Endothelial cell of umbilical vein (primary cell): ENCODE data around the gene CCIN. TPM values are rescaled to one million over a fixed set of nuclear protein-coding genes. Genes with fewer than 3 reads are reported as not detected.

Experiments
- BruUV-seq: library from RNA; stranded (reverse); fragments of 400-500 nt; replicated peaks from 2 replicates; lab custom pipeline; 2021; lab: Mats Ljungman, UMichigan
- CTCF ChIA-PET: fragments of 300-600, 350-600 bp; sonication (Branson Sonifier 250); formaldehyde crosslinking; loops from one replicate; lab custom pipeline; 2021; ENCODE audit warnings: antibody characterized with exemption, inconsistent platforms; lab: Charles Lee
- POLR2A ChIA-PET: fragments of 300-600, 350-600 bp; sonication (Branson Sonifier 250); formaldehyde crosslinking; loops from one replicate; lab custom pipeline; 2021; ENCODE audit warnings: antibody characterized with exemption, inconsistent platforms; lab: Charles Lee
- DNase-seq: peaks from one replicate; pipeline ENCODE4 v3.0.0-alpha.2; 2011; ENCODE audit warnings: low read depth, low spot score
- FAIRE-seq: peaks from 2 replicates; lab custom pipeline; 2011; peaks lifted over from hg19 to GRCh38; lab: Jason Lieb, UNC
- H2AFZ ChIP-seq: 2 replicates; pipeline ENCODE4 v1.6.0; 2012; ENCODE audit warnings: low read depth, low read length, control low read depth, inconsistent platforms
- H3K27ac ChIP-seq: 2 replicates; pipeline ENCODE4 v1.5.1; 2011; ENCODE audit warnings: low read depth, mild to moderate bottlenecking, control low read depth, low read length, moderate library complexity; ENCODE audit not compliant: insufficient read depth
- H3K27me3 ChIP-seq, 2 experiments: 2 replicates each; pipeline versions ENCODE4 v1.6.0 to v1.6.1; 2011; ENCODE audit warnings: low read length in 2 of 2, mixed read lengths in 1 of 2; ENCODE audit not compliant: control insufficient read depth in 2 of 2, insufficient read depth in 2 of 2
- H3K36me3 ChIP-seq, 2 experiments: 2 replicates in 1 of 2; 3 replicates in 1 of 2; pipeline ENCODE4 v1.5.1; 2011; ENCODE audit warnings: low read length in 2 of 2, mild to moderate bottlenecking in 1 of 2, moderate library complexity in 1 of 2; ENCODE audit not compliant: control insufficient read depth in 2 of 2, insufficient read depth in 2 of 2; ENCODE audit errors: extremely low read depth in 1 of 2
- H3K4me1 ChIP-seq: 3 replicates; pipeline ENCODE4 v1.5.1; 2011; ENCODE audit warnings: mild to moderate bottlenecking, low read length; ENCODE audit not compliant: control insufficient read depth, insufficient read depth; ENCODE audit errors: extremely low read depth
- H3K4me2 ChIP-seq: 2 replicates; pipeline ENCODE4 v1.6.1; 2011; ENCODE audit warnings: low read length, control low read depth, mixed read lengths; ENCODE audit not compliant: insufficient read depth
- H3K4me3 ChIP-seq, 3 experiments: fragments of 200-600 bp in 1 of 3; sonication (generic), shearing (Covaris generic) in 1 of 3; replicated peaks in 1 of 3; 2 replicates each; pipeline ENCODE4 v1.5.1; 2011 to 2016; ENCODE audit warnings: control low read depth in 3 of 3, low read length in 3 of 3, mild to moderate bottlenecking in 2 of 3, inconsistent platforms in 1 of 3, low read depth in 1 of 3, moderate library complexity in 1 of 3; ENCODE audit not compliant: insufficient read depth in 1 of 3
- H3K79me2 ChIP-seq: 2 replicates; pipeline ENCODE4 v1.6.0; 2012; ENCODE audit warnings: low read length, inconsistent platforms; ENCODE audit not compliant: control insufficient read depth, insufficient read depth
- H3K9ac ChIP-seq: replicated peaks from 2 replicates; pipeline ENCODE3; 2011; ENCODE audit warnings: low read length, control low read depth; ENCODE audit not compliant: insufficient read depth; ENCODE audit errors: extremely low read depth
- H3K9me1 ChIP-seq: replicated peaks from 3 replicates; pipeline ENCODE4 v1.6.0; 2011; ENCODE audit warnings: mild to moderate bottlenecking, low read length; ENCODE audit not compliant: control insufficient read depth, insufficient read depth; ENCODE audit errors: extremely low read depth
- H3K9me3 ChIP-seq: replicated peaks from 2 replicates; pipeline ENCODE4 v1.5.1; 2012; ENCODE audit warnings: low read length, inconsistent platforms; ENCODE audit not compliant: control insufficient read depth, insufficient read depth
- H4K20me1 ChIP-seq: replicated peaks from 2 replicates; pipeline ENCODE3; 2011; ENCODE audit warnings: mild to moderate bottlenecking, low read length; ENCODE audit not compliant: control insufficient read depth, insufficient read depth; ENCODE audit errors: extremely low read depth
- CTCF ChIP-seq, 2 donors: IDR thresholded peaks; 1 replicate in 1 of 2; 2 replicates in 1 of 2; pipeline ENCODE4 v1.5.1; 2011; ENCODE audit warnings: low read length in 2 of 2, mild to moderate bottlenecking in 2 of 2, moderate library complexity in 2 of 2, control low read depth in 1 of 2, inconsistent platforms in 1 of 2, low read depth in 1 of 2; ENCODE audit not compliant: insufficient read depth in 1 of 2; ENCODE audit errors: extremely low read depth in 1 of 2
- EZH2 ChIP-seq: IDR thresholded peaks from 2 replicates; pipeline ENCODE4 v1.6.1; 2012; ENCODE audit warnings: borderline replicate concordance, low read depth, mild to moderate bottlenecking, moderate library complexity, low read length, inconsistent platforms; ENCODE audit not compliant: severe bottlenecking
- FOS ChIP-seq: IDR thresholded peaks from 2 replicates; pipeline ENCODE4 v1.6.1; 2011; ENCODE audit warnings: mild to moderate bottlenecking, low read length, moderate library complexity, borderline replicate concordance; ENCODE audit not compliant: insufficient read depth
- GATA2 ChIP-seq: IDR thresholded peaks from 2 replicates; pipeline ENCODE4 v1.7.0; 2011; ENCODE audit warnings: low read depth, mild to moderate bottlenecking, moderate library complexity, mixed read lengths, low read length; ENCODE audit not compliant: insufficient read length, insufficient read depth
- JUN ChIP-seq: IDR thresholded peaks from 2 replicates; pipeline ENCODE4 v1.6.1; 2011; ENCODE audit warnings: borderline replicate concordance, low read depth; ENCODE audit not compliant: insufficient read length, insufficient read depth
- MYC ChIP-seq: IDR thresholded peaks from one replicate; pipeline ENCODE4 v1.6.1; 2011; ENCODE audit warnings: mild to moderate bottlenecking, low read depth, low read length
- POLR2A ChIP-seq: IDR thresholded peaks from 2 replicates; pipeline ENCODE4 v1.6.1; 2012; ENCODE audit warnings: low read depth, mild to moderate bottlenecking, control low read depth, low read length
- POLR2AphosphoS5 ChIP-seq: IDR thresholded peaks from 2 replicates; pipeline ENCODE4 v1.6.1; 2012; ENCODE audit warnings: low read depth, mild to moderate bottlenecking, control low read depth, low read length, moderate library complexity; ENCODE audit not compliant: insufficient read depth
- dilution Hi-C: fragments of 300-500 bp; cut with MboI; formaldehyde crosslinking; loops from one replicate; pipeline ENCODE4 v1.15.0; 2019; ENCODE audit warnings: low sequenced_read_pairs; ENCODE audit not compliant: extremely low pct_ligation_motif_present
- intact Hi-C: fragments of 100-400 bp; cut with micrococcal nuclease; formaldehyde crosslinking; loops from one replicate; pipeline ENCODE4 v1.10.0; 2022
- polyA plus RNA-seq, 4 experiments: library from polyadenylated mRNA; depleted of rRNA in 3 of 4; stranded (reverse) in 3 of 4; unstranded in 1 of 4; fragments of >200 nt; gene quantifications; 2 replicates each; pipeline versions ENCODE4 v1.2.1 to v1.2.3, GENCODE V29; 2011 to 2012; ENCODE audit warnings: missing spikeins in 1 of 4
- total RNA-seq: library from RNA; stranded (reverse); gene quantifications from 2 replicates; pipeline ENCODE4 v1.2.3, GENCODE V29; 2021
- TF ChIP-seq, protein P1 (sequence below): IDR thresholded peaks from 2 replicates; pipeline ENCODE4 v1.6.1; 2011; ENCODE audit not compliant: insufficient read depth, insufficient read length

Gene CCIN
- total and polyA plus RNA-seq, 2 donors (not counting 3 experiments of a cell fraction or from before 2014, with no cell fraction given) = 0.22 to 1.2 TPM

DNA sequence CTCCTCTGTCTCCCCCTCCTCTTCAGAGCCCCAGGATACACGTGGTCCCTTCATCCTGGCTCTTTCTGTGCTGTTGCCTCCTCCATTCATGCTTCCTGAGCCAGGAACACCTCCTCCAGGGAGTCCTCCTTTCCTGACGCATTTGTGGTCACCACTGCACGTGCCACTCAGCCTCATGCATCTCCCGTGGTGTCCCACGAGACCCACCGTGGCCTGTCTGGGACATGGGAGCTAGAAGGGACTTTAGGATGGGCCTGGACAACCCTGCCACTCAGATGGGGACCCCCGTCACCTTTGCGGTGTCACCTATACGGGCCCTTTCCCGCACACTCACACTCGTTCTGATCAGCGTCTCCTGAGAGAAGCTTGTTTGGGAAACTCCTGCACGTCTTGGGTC, 25.9 kb upstream of the CCIN start:
- intact Hi-C loops = no loop called here
- H3K9me1 ChIP-seq = no peaks in the 10 kb centered on the region
- H3K27ac ChIP-seq = no peak overlapping the region
- H3K9ac ChIP-seq = no peak overlapping the region
- H4K20me1 ChIP-seq = no peaks in the 10 kb centered on the region
- no peaks in the 10 kb centered on the region for H3K79me2 ChIP-seq
- no peak for FAIRE-seq
- H3K4me3 ChIP-seq = no peak overlapping the region
- CTCF ChIA-PET = interaction anchor here (8.0 kb wide), 1 partner anchor 22 kb away, joined by 76 read pairs; no protein-coding TSS in a partner anchor
- peaks cover 2% of the 10 kb centered on the region for H3K4me1 ChIP-seq
- dilution Hi-C loops = no loop called here
- POLR2A ChIA-PET = no interaction called here
- no peaks in the 10 kb centered on the region for H3K27me3 ChIP-seq
- no peaks in the 10 kb centered on the region for H3K36me3 ChIP-seq
- no peak for TF ChIP-seq POLR2AphosphoS5
- no peak for TF ChIP-seq POLR2A
- TF ChIP-seq EZH2 = no peak
- TF ChIP-seq, protein P1, sequence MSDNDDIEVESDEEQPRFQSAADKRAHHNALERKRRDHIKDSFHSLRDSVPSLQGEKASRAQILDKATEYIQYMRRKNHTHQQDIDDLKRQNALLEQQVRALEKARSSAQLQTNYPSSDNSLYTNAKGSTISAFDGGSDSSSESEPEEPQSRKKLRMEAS = no peak
- TF ChIP-seq CTCF (IDR thresholded peaks at IDR 0.05; ENCODE audit: extremely low read depth in 1 of 2, insufficient read depth in 1 of 2, low read depth in 1 of 2, low read length in 2 of 2) = no peak
- TF ChIP-seq GATA2 = no peak
- TF ChIP-seq JUN = no peak
- no peak for TF ChIP-seq FOS
- no peak for TF ChIP-seq MYC
- no peak overlapping the region for H2AFZ ChIP-seq
- BruUV-seq = no TSS peak
- no peak for DNase-seq
- H3K4me2 ChIP-seq = no peak overlapping the region
- no peaks in the 10 kb centered on the region for H3K9me3 ChIP-seq
